SK-N-MC (cell line): ENCODE measurements around the gene PTAR1.

ENCODE experiments used
- EZH2 ChIP-seq: fragments of 200-600 bp; sonication (generic); IDR thresholded peaks from one replicate; pipeline ENCODE4 v1.6.1; 2017; ENCODE audit warnings: antibody characterized with exemption
- FOXP2 ChIP-seq: optimal IDR thresholded peaks from 2 replicates; pipeline ENCODE3; 2011; ENCODE audit warnings: mild to moderate bottlenecking, moderate library complexity; ENCODE audit not compliant: insufficient read depth; ENCODE audit errors: extremely low read length, control extremely low read depth
- POLR2AphosphoS5 ChIP-seq: IDR thresholded peaks from 2 replicates; pipeline ENCODE4 v1.6.1; 2012; ENCODE audit warnings: mild to moderate bottlenecking, low read depth, low read length, borderline replicate concordance

DNA sequence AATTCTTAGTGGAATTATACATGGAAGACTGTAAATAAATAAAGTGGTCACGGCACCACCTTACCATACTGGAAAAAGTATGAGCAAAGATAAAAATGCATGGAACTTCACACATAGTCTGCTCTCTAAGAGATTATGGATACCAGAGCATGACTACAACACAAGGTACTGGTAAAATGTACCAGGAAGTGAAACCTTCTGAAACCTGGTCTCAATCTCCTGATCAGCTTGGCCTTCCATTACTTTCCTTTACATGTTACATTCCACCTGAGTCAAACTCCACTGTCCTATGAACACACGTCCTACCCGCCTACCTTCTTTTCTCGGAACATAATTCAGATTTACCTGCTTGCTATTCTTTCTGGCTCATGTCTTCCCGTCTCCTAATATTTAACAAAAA lies 15.9 kb downstream of the PTAR1 start:
- TF ChIP-seq EZH2: no peak
- no peak for TF ChIP-seq FOXP2
- TF ChIP-seq POLR2AphosphoS5: no peak
